GM12878 (cell line): ENCODE results near the gene TMPRSS2. TPM values are rescaled to one million over a fixed set of nuclear protein-coding genes. Genes with fewer than 3 reads are reported as not detected.

Experiments
- ATAC-seq: fragments of 200-7000 bp; cut with Tn5 transposase; 3 replicates; pipeline ENCODE4 v1.9.1; 2020; ENCODE audit warnings: mild to moderate bottlenecking, moderate library complexity
- BruUV-seq: library from RNA; stranded (reverse); fragments of 400-500 nt; replicated peaks from 2 replicates; lab custom pipeline; 2021; lab: Mats Ljungman, UMichigan
- CTCF ChIA-PET: fragments of 300-600 bp; sonication (Branson Sonifier 250); formaldehyde crosslinking; extraction: SDS; loops from one replicate; lab custom pipeline; 2021; ENCODE audit warnings: inconsistent platforms; lab: Yijun Ruan, JAX
- POLR2A ChIA-PET: fragments of 350-600 bp; formaldehyde crosslinking; extraction: SDS; loops from one replicate; lab custom pipeline; 2021; ENCODE audit warnings: inconsistent platforms; lab: Charles Lee
- RAD21 ChIA-PET: fragments of 300-600 bp; sonication (Branson Sonifier 250); formaldehyde crosslinking; loops from one replicate; lab custom pipeline; 2023; ENCODE audit warnings: antibody characterized with exemption; ENCODE audit not compliant: unreplicated experiment; lab: Charles Lee
- SMC1A ChIA-PET: fragments of 300-600 bp; sonication (Branson Sonifier 250); formaldehyde crosslinking; loops from one replicate; lab custom pipeline; 2023; ENCODE audit not compliant: unreplicated experiment, uncharacterized antibody; lab: Charles Lee
- DNase-seq: peaks from one replicate; pipeline ENCODE4 v3.0.0-alpha.2; 2011; ENCODE audit warnings: low read depth, low spot score
- FAIRE-seq: peaks from 3 replicates; lab custom pipeline; 2011; peaks lifted over from hg19 to GRCh38; lab: Jason Lieb, UNC
- H2AFZ ChIP-seq: 2 replicates; pipeline ENCODE4 v1.6.0; 2011; ENCODE audit warnings: low read depth, low read length, control low read depth; ENCODE audit not compliant: control insufficient read depth
- H3K27ac ChIP-seq: 2 replicates; pipeline ENCODE4 v1.5.1; 2011; ENCODE audit warnings: control low read depth; ENCODE audit not compliant: control insufficient read depth, insufficient read depth
- H3K27me3 ChIP-seq, 2 experiments: replicated peaks in 1 of 2; 2 replicates each; pipeline versions ENCODE4 v1.6.0 to v1.6.1; 2011; ENCODE audit warnings: low read length in 1 of 2; ENCODE audit not compliant: control insufficient read depth in 2 of 2, insufficient read depth in 2 of 2
- H3K36me3 ChIP-seq, 2 experiments: 2 replicates each; pipeline ENCODE4 v1.5.1; 2011; ENCODE audit warnings: low read length in 1 of 2; ENCODE audit not compliant: control insufficient read depth in 2 of 2, insufficient read depth in 2 of 2
- H3K4me1 ChIP-seq: 2 replicates; pipeline ENCODE4 v1.6.1; 2011; ENCODE audit warnings: mild to moderate bottlenecking, low read length, moderate library complexity, mixed read lengths; ENCODE audit not compliant: control insufficient read depth, insufficient read depth
- H3K4me2 ChIP-seq: 2 replicates; pipeline ENCODE4 v1.6.0; 2011; ENCODE audit warnings: control low read depth; ENCODE audit not compliant: control insufficient read depth, insufficient read depth
- H3K4me3 ChIP-seq: fragments of 200-600 bp; sonication (generic); 2 replicates; pipeline ENCODE4 v1.5.1; 2016
- H3K79me2 ChIP-seq: 2 replicates; pipeline ENCODE4 v1.6.0; 2011; ENCODE audit warnings: low read length; ENCODE audit not compliant: control insufficient read depth, insufficient read depth
- H3K9ac ChIP-seq: 2 replicates; pipeline ENCODE4 v1.8.0; 2011; ENCODE audit warnings: low read length, control low read depth, mixed read lengths; ENCODE audit not compliant: control insufficient read depth, insufficient read depth
- H3K9me3 ChIP-seq: replicated peaks from 3 replicates; pipeline ENCODE4 v1.5.1; 2011; ENCODE audit warnings: mild to moderate bottlenecking, low read length; ENCODE audit not compliant: control insufficient read depth, insufficient read depth
- H4K20me1 ChIP-seq: 2 replicates; pipeline ENCODE4 v1.6.0; 2011; ENCODE audit not compliant: control insufficient read depth, insufficient read depth
- BACH1 ChIP-seq: fragments of 450-650 bp; IDR thresholded peaks from 2 replicates; pipeline ENCODE4 v1.6.1; 2017; ENCODE audit warnings: mild to moderate bottlenecking, borderline replicate concordance
- BCL11A ChIP-seq: IDR thresholded peaks from 2 replicates; pipeline ENCODE4 v1.6.1; 2011; ENCODE audit warnings: low read depth, low read length
- E2F4 ChIP-seq: IDR thresholded peaks from 2 replicates; pipeline ENCODE4 v1.6.1; 2012; ENCODE audit warnings: low read depth, low read length, improper control_type of control experiment
- HDAC6 ChIP-seq: fragments of 200-600 bp; sonication (generic); IDR thresholded peaks from one replicate; pipeline ENCODE4 v1.8.0; 2017; ENCODE audit warnings: antibody characterized with exemption; ENCODE audit not compliant: unreplicated experiment
- IKZF2 ChIP-seq, 2 experiments: fragments of 450-650 bp; IDR thresholded peaks; 2 replicates each; pipeline ENCODE4 v1.6.1; 2017; ENCODE audit warnings: mild to moderate bottlenecking in 2 of 2, moderate library complexity in 2 of 2
- MTA3 ChIP-seq: IDR thresholded peaks from 2 replicates; pipeline ENCODE4 v1.6.1; 2012; ENCODE audit warnings: low read length, inconsistent platforms, borderline replicate concordance
- NKRF ChIP-seq: fragments of 450-650 bp; conservative IDR thresholded peaks from 2 replicates; pipeline ENCODE4 v1.6.1; 2017; ENCODE audit warnings: mild to moderate bottlenecking, moderate library complexity
- POLR2A ChIP-seq: IDR thresholded peaks from 2 replicates; pipeline ENCODE4 v1.6.1; 2011; ENCODE audit warnings: low read depth, mild to moderate bottlenecking, low read length
- POLR2AphosphoS5 ChIP-seq: IDR thresholded peaks from 2 replicates; pipeline ENCODE4 v1.6.1; 2011; ENCODE audit warnings: mild to moderate bottlenecking, low read length, inconsistent platforms
- POU2F2 ChIP-seq: IDR thresholded peaks from 3 replicates; pipeline ENCODE4 v1.6.1; 2011; ENCODE audit warnings: low read depth, mild to moderate bottlenecking, low read length, borderline replicate concordance
- RBBP5 ChIP-seq: fragments of 200-600 bp; sonication (generic); conservative IDR thresholded peaks from 2 replicates; pipeline ENCODE4 v1.6.1; 2016
- SPI1 ChIP-seq: IDR thresholded peaks from 2 replicates; pipeline ENCODE4 v1.6.1; 2011; ENCODE audit warnings: low read depth, mild to moderate bottlenecking, low read length, moderate library complexity, borderline replicate concordance; ENCODE audit not compliant: insufficient read depth
- TBL1XR1 ChIP-seq: IDR thresholded peaks from 2 replicates; pipeline ENCODE4 v1.6.1; 2012; ENCODE audit warnings: low read depth, low read length, improper control_type of control experiment
- TCF7 ChIP-seq: IDR thresholded peaks from 2 replicates; pipeline ENCODE4 v1.6.1; 2014; ENCODE audit warnings: antibody characterized with exemption, borderline replicate concordance
- ZBED1 ChIP-seq: IDR thresholded peaks from 2 replicates; pipeline ENCODE4 v1.6.1; 2016; ENCODE audit warnings: borderline replicate concordance
- ZBTB11 ChIP-seq: fragments of 450-650 bp; formaldehyde crosslinking; IDR thresholded peaks from 2 replicates; pipeline ENCODE4 v1.5.0; 2022; ENCODE audit warnings: mild to moderate bottlenecking, missing genetic modification characterization
- ZNF207 ChIP-seq: fragments of 450-650 bp; IDR thresholded peaks from 2 replicates; pipeline ENCODE4 v1.6.1; 2014; ENCODE audit warnings: antibody characterized with exemption, mild to moderate bottlenecking, borderline replicate concordance
- ZNF274 ChIP-seq: IDR thresholded peaks from one replicate; pipeline ENCODE4 v1.8.0; 2011; ENCODE audit not compliant: insufficient read length, insufficient read depth
- WGBS: methylation state at CpG from one replicate; pipeline ENCODE4 v1.1.6; 2016; ENCODE audit warnings: low lambda C conversion rate; ENCODE audit not compliant: insufficient replicate concordance, insufficient coverage; ENCODE audit errors: missing lambda C conversion rate; 5-methylcytosine and 5-hydroxymethylcytosine counted together
- in situ Hi-C: fragments of 300-500 bp; cut with MboI; formaldehyde crosslinking; loops from 9 replicates; pipeline ENCODE4 v1.14.3; 2018; ENCODE audit warnings: mixed read lengths
- intact Hi-C: fragments of 100-400 bp; cut with micrococcal nuclease; formaldehyde crosslinking; loops from one replicate; pipeline ENCODE4 v1.14.2; 2022; ENCODE audit not compliant: unreplicated experiment
- polyA plus RNA-seq, 11 experiments: library from polyadenylated mRNA; depleted of rRNA in 4 of 11; unstranded in 6 of 11; stranded (reverse) in 5 of 11; fragments of >200 nt; fragmentation: Nextera tagmentation in 4 of 11; fragmentation: Illumina TruSeq in 1 of 11; extraction: Ambion mirVana in 4 of 11; extraction: Trizol in 1 of 11; gene quantifications; 1 replicate in 1 of 11; 2 replicates in 10 of 11; pipeline versions ENCODE4 v1.2.1 to v1.2.3, GENCODE V29; 2011 to 2016; ENCODE audit warnings: inconsistent platforms in 2 of 11, missing spikeins in 2 of 11, low read depth in 1 of 11
- total RNA-seq, 4 experiments: library from RNA; depleted of rRNA in 3 of 4; stranded (reverse); fragments of >200 nt in 3 of 4; fragmentation: Illumina TruSeq in 1 of 4; extraction: Trizol in 1 of 4; gene quantifications; 2 replicates each; pipeline versions ENCODE4 v1.2.1 to v1.2.3, GENCODE V29; 2013 to 2021

TMPRSS2 gene
- total and polyA plus RNA-seq, 10 of the 15 experiments (the other 5 are each of a cell fraction or from before 2014, with no cell fraction given) = 0.19 to 0.26 TPM; not detected in 8

DNA sequence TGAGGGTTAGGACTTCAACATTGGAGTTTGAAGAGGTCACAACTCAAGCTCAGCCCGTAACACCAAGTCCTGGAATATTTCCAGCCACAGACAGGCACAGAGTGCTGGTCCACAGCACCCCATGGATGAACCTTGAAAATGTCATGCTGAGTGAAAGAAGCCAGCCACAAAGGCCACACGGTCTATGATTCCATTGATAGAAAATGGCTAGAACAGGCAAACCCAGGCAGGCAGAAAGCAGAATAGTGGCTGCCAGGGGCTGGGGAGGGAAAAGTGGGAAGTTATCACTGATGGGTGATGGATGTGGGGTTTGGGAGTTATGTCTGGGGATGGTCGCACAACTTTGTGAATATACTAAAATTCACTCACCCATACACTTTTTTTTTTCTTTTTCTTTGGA lies 60.6 kb downstream of the TMPRSS2 start:
- no peaks in the 10 kb centered on the region; the same call in 1 of the 2 replicates for H4K20me1 ChIP-seq
- FAIRE-seq (no peak), ATAC-seq (no peak), DNase-seq (no peak)
- H3K9ac ChIP-seq = no peak overlapping the region
- intact Hi-C loops (no loop called here), in situ Hi-C loops (no loop called here)
- ChIA-PET CTCF (no interaction called here), POLR2A (no interaction called here), SMC1A (interaction anchor here (1.5 kb wide), 1 partner anchor 16 kb away, joined by 3 read pairs; no protein-coding TSS in a partner anchor), RAD21 (no interaction called here)
- H3K4me2 ChIP-seq = no peak overlapping the region
- H3K27ac ChIP-seq = no peak overlapping the region
- H3K36me3 ChIP-seq = peaks cover 24 to 71% of the 10 kb centered on the region in 2 experiments
- H2AFZ ChIP-seq = no peak overlapping the region
- BruUV-seq = no TSS peak
- no peak overlapping the region for H3K4me3 ChIP-seq
- H3K27me3 ChIP-seq = no peaks in the 10 kb centered on the region
- TF ChIP-seq ZNF274 (no peak), ZNF207 (no peak), MTA3 (no peak), IKZF2 (IDR thresholded peaks at IDR 0.05) (no peak), SPI1 (no peak), NKRF (no peak), TBL1XR1 (no peak), BCL11A (no peak), ZBTB11 (CRISPR knock-in tag) (no peak), BACH1 (no peak), HDAC6 (no peak), E2F4 (no peak), TCF7 (no peak), ZBED1 (no peak), POLR2AphosphoS5 (peak; percentile 78), POLR2A (peak; percentile 53), RBBP5 (no peak), POU2F2 (no peak)
- H3K9me3 ChIP-seq = no peaks in the 10 kb centered on the region
- WGBS = 88% methylated on average over 3 of the region's 3 CpGs
- no peaks in the 10 kb centered on the region; the same call in none of the 2 replicates for H3K79me2 ChIP-seq
- H3K4me1 ChIP-seq = no peaks in the 10 kb centered on the region
